Lower lobe of right lung (tissue), 2 donors: ENCODE data around the gene IMPDH2. TPM values are rescaled to one million over a fixed set of nuclear protein-coding genes. Genes with fewer than 3 reads are reported as not detected.

Experiments used
- ATAC-seq, 2 donors: fragments of 200-7000 bp; cut with Tn5 transposase; one replicate each; pipeline ENCODE4 v1.9.1; 2020 to 2022; ENCODE audit warnings: mild to moderate bottlenecking in 2 of 2, moderate library complexity in 2 of 2
- DNase-seq: peaks from one replicate; pipeline ENCODE4 v3.0.0-alpha.2; 2020
- H3K27ac ChIP-seq: fragments of 200-600 bp; one replicate; pipeline ENCODE4 v1.8.0; 2022
- H3K27me3 ChIP-seq: fragments of 200-600 bp; one replicate; pipeline ENCODE4 v1.8.0; 2022; ENCODE audit warnings: low read depth
- H3K36me3 ChIP-seq: fragments of 200-600 bp; one replicate; pipeline ENCODE4 v1.8.0; 2022; ENCODE audit warnings: mild to moderate bottlenecking
- H3K4me1 ChIP-seq: fragments of 200-600 bp; one replicate; pipeline ENCODE4 v1.8.0; 2022
- H3K4me3 ChIP-seq: fragments of 200-600 bp; one replicate; pipeline ENCODE4 v1.8.0; 2022; ENCODE audit warnings: mild to moderate bottlenecking
- H3K9me3 ChIP-seq: fragments of 200-600 bp; one replicate; pipeline ENCODE4 v1.8.0; 2022
- intact Hi-C: fragments of 100-400 bp; cut with DNase I; formaldehyde crosslinking; loops from one replicate; pipeline ENCODE4 v1.11.0; 2022
- total RNA-seq: library from RNA; stranded (reverse); fragmentation: NEBNext Ultra II Directional; extraction: Animal tissue kit (Norgen Biotek cat#: 25700); gene quantifications from one replicate; pipeline ENCODE4 v1.2.1, GENCODE V29; 2021
- TF ChIP-seq, protein P1 (sequence below): fragments of 200-600 bp; IDR thresholded peaks from one replicate; pipeline ENCODE4 v1.8.0; 2022; ENCODE audit warnings: antibody characterized with exemption, mild to moderate bottlenecking
- donor health status: DM: no; HTN: yes; CAD: no; lungs with severe emphysema.

IMPDH2 gene
- total RNA-seq, 1 donor from 2014 or later: 112 TPM

DNA sequence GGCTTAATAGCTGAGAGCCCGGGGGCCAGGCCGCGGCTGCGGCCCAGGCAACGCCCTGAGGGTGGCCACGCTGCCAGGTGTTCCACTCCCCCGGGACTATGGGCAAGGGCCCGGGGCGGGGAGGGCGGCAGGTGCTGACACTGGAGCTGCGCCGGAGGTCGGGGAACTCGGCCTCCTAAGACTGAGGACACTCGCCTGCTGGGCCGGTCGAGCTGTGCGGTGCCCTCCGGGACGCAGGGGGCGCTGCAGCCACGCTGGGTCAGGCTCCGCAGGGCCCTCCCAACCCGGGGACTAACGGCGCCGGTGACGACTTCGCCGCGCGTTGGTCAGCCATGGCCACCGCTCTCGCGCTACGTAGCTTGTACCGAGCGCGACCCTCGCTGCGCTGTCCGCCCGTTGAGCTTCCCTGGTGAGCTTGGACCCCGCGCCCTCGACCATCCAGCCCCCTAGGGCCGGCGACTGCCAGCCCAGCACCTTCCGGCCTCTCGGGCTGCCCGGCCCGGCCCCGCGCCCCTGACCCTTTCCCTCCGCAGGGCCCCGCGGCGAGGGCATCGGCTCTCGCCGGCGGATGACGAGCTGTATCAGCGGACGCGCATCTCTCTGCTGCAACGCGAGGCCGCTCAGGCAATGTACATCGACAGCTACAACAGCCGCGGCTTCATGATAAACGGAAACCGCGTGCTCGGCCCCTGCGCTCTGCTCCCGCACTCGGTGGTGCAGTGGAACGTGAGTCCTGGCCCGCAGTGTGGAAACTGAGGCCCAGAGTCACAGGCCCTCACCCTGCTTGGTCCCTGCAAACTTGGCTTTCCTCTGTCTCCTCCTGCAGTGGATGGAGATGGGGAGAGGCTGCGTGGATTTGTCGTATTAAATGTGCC, 7.1 kb downstream of the IMPDH2 start, which contains the start of gene NDUFAF3:
Gene NDUFAF3, plus strand, starts transcription at position 309 of the 875 bp plus-strand sequence. Its CDS starts 24 bp downstream, at position 333.
- intact Hi-C loops: no loop called here
- peak; percentile 91 to 94 for ATAC-seq
- TF ChIP-seq, protein P1, sequence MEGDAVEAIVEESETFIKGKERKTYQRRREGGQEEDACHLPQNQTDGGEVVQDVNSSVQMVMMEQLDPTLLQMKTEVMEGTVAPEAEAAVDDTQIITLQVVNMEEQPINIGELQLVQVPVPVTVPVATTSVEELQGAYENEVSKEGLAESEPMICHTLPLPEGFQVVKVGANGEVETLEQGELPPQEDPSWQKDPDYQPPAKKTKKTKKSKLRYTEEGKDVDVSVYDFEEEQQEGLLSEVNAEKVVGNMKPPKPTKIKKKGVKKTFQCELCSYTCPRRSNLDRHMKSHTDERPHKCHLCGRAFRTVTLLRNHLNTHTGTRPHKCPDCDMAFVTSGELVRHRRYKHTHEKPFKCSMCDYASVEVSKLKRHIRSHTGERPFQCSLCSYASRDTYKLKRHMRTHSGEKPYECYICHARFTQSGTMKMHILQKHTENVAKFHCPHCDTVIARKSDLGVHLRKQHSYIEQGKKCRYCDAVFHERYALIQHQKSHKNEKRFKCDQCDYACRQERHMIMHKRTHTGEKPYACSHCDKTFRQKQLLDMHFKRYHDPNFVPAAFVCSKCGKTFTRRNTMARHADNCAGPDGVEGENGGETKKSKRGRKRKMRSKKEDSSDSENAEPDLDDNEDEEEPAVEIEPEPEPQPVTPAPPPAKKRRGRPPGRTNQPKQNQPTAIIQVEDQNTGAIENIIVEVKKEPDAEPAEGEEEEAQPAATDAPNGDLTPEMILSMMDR: peak; percentile 98
- Histone ChIP-seq H3K27me3 (no peaks in the 10 kb centered on the region), H3K36me3 (peaks cover 42% of the 10 kb centered on the region), H3K4me3 (peak within 1 kb of the TSS; percentile 93), H3K9me3 (no peaks in the 10 kb centered on the region), H3K27ac (peak within 1 kb of the TSS; percentile 100), H3K4me1 (peaks cover 50% of the 10 kb centered on the region)
- peak; percentile 96 for DNase-seq

DNA sequence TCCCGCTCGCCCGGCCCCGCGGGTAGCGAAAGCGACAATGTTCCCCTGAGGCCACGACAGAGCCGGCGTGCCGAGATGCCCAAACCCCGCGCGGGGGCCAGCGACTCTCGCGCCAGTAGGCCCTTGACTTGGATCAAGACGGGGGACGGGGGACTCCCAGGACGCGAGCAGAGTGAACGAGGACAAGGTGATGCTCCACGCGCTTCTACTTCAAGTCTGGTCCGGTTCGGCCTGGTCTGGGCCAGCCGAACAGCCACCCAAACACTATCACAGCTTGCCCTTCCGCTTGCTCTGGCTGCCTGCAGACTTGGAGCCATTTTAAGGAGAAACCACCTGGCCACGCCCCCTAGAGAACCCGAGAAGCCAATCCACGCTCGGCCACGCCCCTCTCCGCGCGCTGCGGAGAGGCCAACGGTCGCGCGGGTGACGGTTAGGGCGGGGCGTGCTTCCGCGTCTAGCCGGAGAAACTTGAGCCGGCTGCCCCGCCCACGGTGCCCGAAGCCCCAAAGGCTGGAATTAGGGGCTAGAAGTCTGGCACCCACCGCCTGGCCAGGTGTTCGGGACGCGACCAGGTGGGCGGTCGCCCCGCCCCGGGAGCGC, 7.9 kb downstream of the IMPDH2 start:
- ATAC-seq: peak; percentile 93 to 95
- TF ChIP-seq, protein P1: no peak
- Histone ChIP-seq H3K27me3 (no peaks in the 10 kb centered on the region), H3K4me3 (peak overlapping the region; percentile 93), H3K27ac (peak overlapping the region; percentile 100), H3K4me1 (peaks cover 54% of the 10 kb centered on the region), H3K36me3 (peaks cover 41% of the 10 kb centered on the region), H3K9me3 (no peaks in the 10 kb centered on the region)
- intact Hi-C loops: no loop called here
- DNase-seq: peak; percentile 100

DNA sequence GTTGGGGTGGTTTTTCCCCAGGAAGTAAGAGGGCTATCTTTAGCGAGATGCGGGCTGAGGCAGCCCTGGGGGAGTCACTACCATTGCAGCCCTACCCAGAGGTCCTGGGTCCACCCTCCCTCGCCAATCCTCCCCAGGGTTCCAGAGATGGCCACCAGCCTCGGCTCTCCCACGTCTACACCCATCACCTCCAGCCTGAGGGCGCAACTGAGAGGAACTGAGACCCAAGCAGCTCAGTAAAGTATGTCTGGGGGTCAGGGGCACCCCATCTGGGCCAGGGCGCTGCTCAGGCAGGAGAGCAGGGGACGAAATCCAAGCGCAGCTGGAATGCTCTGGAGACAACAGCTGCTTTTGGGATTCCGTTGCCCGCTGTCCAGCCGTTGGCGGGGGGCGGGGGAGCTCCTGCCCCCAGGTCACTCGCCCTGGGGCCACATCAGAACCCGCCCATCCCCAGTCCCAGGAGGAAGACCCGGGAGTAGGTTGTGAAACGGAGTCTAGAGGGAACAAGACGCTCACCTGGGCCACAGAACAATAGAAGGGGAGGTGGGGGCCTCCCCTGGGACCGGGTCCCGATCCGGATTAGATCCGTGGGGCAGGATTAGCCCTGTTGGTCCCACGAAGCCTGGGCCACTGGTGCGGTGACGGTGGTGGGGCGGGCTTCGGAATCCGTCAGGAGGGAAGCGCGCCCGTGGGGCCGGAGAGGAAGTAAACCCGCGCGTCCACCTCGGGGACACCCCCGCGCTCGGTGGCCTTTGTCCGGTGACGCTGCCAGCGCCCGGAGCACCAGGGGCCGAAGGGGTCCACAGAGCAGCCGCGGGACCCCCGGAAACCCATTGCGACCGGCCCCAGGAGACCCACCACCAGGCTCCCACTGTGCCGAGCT, 8.6 kb downstream of the IMPDH2 start:
- peaks cover 41% of the 10 kb centered on the region for H3K36me3 ChIP-seq
- peak; percentile 87 for DNase-seq

DNA sequence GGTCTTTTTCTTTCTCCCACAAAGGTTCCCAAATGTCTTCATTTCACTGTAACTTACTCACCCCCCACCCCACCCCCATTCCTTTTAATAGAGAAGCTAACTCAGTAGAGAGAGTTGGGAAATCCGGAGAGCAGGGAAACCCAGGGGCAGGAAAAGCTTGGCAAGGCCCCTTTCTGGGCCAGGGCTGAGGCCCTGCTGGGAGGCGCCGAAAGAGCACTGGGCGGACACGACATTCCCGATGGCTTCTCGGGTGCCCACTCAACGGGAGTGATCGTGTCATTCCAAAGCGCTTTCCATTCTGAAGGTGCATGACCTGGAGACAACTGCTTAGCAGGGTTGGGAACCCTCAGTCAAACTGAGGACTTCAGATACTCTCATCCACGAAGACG, 9.3 kb downstream of the IMPDH2 start:
- no peak for ATAC-seq
- H3K27ac ChIP-seq: peak overlapping the region; percentile 100
- H3K9me3 ChIP-seq: no peaks in the 10 kb centered on the region
- intact Hi-C loops: no loop called here
- TF ChIP-seq, protein P1: no peak
- peaks cover 50% of the 10 kb centered on the region for H3K4me1 ChIP-seq
- H3K4me3 ChIP-seq: peak overlapping the region; percentile 93
- H3K36me3 ChIP-seq: peaks cover 41% of the 10 kb centered on the region
- DNase-seq: peak; percentile 31
- H3K27me3 ChIP-seq: no peaks in the 10 kb centered on the region

More for the DNA sequence above, 8.6 kb downstream of the IMPDH2 start:
- Histone ChIP-seq H3K27me3 (no peaks in the 10 kb centered on the region), H3K4me3 (peak overlapping the region; percentile 93), H3K4me1 (peaks cover 54% of the 10 kb centered on the region), H3K9me3 (no peaks in the 10 kb centered on the region), H3K27ac (peak overlapping the region; percentile 100)
- peak; percentile 26 to 29 for ATAC-seq
- TF ChIP-seq, protein P1: no peak
- intact Hi-C loops: no loop called here

DNA sequence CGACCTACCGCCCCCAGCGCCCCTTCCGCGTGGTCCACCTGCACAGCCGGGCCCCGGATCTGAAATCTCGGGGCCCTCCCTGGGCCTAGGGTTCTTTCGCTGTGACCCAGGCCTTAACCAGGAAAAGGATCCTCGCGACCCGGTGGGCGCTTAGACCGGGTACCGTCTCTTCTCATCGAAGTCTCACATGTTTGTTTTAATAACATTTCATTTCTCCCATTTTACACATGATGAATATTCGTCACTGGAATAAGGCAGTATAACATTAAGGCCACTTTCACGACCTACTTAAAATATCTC, 10.5 kb downstream of the IMPDH2 start:
- TF ChIP-seq, protein P1: no peak
- H3K9me3 ChIP-seq: no peaks in the 10 kb centered on the region
- H3K27ac ChIP-seq: peak overlapping the region; percentile 88
- peak overlapping the region; percentile 98 for H3K4me3 ChIP-seq
- DNase-seq (no peak), ATAC-seq (no peak)
- intact Hi-C loops: no loop called here
- H3K36me3 ChIP-seq: peaks cover 40% of the 10 kb centered on the region
- H3K27me3 ChIP-seq: no peaks in the 10 kb centered on the region
- H3K4me1 ChIP-seq: peaks cover 45% of the 10 kb centered on the region
